NCI-H345 treated with DMSO at 0.1 percent for 48 hours (cell line): ENCODE data around the gene TMEM203.

Source experiments
- DNase-seq: peaks from one replicate; lab custom pipeline; 2025; ENCODE audit not compliant: unreplicated experiment; lab: John Stamatoyannopoulos, UW

TMEM203 gene

DNA sequence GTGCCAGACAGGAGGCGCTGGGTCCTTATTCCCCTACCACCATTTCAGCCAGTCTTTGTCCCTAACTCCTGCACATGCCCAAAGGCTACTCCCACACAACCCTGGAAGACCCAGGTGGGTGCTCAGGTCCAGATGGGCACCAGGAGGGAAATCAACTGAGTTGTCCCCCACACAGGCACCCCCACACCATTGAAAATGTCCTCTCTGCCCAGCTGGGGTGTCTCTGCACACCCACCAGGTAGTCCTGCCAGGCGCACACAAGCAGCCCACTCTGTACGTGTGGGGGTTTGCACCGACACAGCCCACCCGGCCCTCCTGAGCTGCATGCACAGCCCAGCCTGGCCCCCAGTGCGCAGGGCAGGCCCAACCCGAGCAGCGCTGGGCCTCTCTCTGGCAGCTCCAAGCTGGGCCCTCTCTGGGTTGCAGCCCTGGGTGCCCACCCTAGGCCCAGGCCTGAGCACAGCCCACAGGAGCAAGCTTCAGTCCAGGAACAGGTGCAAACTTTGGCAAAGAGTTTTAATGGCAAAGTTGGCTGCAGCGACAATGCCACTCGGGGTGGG, 14.4 kb upstream of the TMEM203 start:
- DNase-seq = no peak

- no peak for DNase-seq
Measured at GRCh38 chr9:137218754-137219271, 13.4 kb upstream of the TMEM203 start.

GRCh38 chr9:137218212-137218753, 12.8 kb upstream of the TMEM203 start:
- no peak for DNase-seq

GRCh38 chr9:137217276-137218211, 12.1 kb upstream of the TMEM203 start:
- no peak for DNase-seq

- no peak for DNase-seq
Measured at GRCh38 chr9:137216188-137216965, 10.9 kb upstream of the TMEM203 start.

DNA sequence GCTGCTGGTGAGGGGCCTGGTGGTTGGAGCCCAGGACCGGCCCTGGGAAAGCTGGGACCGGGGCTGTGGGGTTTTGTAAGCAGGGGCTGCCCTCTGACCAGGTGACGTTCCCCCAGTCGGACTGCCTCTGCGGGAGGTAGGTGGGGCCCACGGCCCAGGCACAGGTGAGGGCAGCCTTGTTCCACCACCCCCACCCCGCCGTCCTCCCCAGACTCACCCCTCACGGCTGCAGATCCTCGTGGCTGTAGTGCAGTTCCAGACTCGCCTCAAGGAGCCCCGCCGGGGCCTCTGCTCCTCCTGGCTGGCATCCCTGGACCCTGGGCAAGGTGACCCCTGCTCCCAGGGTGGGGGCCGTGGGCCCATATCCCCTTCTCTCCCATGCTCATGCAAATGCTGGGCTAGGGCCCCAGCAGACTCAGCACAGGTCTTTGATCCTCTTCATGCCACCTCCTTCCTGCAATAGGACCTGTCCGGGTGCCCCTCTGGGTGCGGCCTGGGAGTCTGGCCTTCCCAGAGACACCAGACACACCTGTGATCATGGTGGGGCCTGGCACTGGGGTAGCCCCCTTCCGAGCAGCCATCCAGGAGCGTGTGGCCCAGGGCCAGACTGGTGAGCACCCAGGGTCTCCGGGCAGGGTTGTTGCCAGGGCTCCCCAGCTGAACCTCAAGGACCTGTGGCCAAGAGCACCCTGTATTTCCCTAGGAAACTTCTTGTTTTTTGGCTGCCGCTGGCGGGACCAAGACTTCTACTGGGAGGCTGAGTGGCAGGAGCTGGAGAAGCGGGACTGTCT, 9.9 kb upstream of the TMEM203 start:
- no peak for DNase-seq

DNA sequence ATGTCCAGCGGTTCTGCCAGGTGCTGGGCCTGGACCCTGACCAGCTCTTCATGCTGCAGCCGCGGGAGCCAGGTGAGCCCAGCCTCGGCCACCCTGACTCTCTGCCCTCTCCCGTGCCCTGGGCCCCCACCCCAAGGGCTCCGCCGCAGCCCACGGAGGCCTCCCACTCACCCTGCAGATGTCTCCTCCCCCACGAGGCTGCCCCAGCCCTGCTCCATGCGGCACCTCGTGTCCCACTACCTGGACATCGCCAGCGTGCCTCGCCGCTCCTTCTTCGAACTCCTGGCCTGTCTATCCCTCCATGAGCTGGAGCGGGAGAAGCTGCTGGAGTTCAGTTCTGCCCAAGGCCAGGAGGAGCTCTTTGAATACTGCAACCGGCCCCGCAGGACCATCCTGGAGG, 9.2 kb upstream of the TMEM203 start:
- no peak for DNase-seq

DNA sequence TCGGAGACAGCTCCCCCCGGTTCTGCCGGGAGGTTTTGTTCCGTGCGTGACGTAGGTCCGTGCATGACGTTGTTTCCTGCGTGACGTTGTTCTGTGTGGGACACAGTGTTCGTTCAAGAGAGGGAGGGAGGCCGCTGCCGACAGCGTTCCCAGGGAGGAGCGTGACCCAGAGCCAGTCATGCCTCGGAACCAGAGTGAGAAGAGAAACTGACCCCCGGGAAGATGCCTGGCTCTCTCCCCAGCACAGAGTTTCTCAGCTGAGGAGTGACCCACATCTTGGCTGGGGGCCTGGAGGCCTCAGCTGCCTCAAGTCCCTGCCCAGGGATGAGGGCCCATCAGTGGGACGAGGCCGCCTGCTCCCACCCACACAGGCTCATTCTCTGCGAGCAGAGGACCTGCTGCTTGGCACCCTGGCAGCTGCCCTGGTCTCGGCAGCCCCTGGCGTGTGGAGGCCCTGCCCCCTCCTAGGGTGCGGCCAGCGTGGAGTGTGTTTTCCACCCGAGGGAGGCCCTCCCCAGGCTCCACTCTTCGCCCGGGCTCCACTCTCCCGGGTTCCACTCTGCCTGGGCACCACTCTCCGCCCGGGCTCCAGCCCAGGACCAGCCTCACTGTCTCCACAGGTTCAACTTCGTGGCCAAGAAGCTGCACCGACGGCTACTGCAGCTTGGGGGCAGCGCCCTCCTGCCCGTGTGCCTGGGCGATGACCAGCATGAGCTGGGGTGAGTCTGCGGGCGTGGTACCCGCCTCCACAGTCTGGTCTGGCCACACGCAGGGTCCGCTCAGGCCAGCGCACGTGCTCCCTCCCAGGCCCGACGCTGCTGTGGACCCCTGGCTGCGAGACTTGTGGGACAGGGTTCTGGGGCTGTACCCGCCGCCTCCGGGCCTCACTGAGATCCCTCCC, 8.0 kb upstream of the TMEM203 start:
- DNase-seq = no peak

DNA sequence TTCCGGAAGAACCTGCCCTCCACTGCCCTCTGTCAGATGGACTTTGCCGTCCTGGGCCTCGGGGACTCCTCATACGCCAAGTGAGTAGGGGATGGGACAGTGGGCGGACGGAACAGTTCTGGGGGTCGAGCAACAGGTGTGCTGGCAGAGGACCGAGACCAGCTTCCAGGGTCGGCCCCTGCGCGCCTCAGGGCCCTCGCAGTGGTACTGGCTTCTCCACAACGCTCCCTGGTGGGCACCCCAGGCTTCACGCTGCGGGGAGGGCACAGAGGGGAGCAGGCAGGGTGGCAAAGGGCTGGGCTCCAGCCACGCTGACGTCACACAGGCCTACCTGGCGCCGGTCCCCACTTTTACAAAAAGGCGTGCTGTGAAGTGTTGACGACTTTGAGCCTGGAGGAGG, 7.1 kb upstream of the TMEM203 start:
- no peak for DNase-seq

GRCh38 chr9:137211532-137211931, 6.1 kb upstream of the TMEM203 start:
- no peak for DNase-seq

DNA sequence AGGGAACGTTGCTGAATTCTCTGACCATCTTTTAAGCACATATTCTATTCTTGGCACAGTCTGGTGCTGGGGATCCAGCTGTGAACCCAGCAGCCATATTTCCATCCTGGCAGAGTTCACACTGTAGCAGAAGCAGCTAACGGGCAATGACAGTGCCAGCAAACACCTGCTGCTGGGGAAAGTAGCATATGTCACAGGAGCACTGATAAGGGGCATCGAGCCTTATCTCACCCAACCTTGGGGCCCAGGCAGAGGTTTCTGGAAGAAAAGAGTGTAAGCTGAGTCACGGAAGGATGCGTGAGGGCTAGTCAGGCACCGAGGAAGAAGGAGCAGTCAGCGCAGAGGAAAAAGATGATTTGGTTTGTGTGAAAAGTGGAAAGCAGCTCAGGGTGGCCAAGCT, 1.2 kb upstream of the TMEM203 start:
- DNase-seq = no peak

- DNase-seq = no peak
Measured at GRCh38 chr9:137204731-137205125, 720 bp downstream of the TMEM203 start.

DNA sequence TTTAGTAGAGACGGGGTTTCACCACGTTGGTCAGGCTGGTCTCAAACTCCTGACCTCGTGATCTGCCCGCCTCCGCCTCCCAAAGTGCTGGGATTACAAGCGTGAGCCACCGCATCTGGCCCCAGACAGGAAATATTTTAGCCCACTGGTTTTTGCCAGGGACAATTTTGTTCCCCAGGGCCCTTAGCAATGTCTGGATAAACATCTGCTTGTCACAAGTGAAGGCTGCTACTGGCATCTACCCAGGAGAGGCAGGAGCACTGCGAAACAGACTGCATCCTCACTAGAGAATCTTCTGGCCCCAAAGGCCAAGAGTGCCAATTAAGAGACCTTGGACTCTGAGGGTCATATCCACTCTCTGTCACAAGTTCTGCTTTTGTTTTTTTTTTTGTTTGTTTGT, 2.5 kb downstream of the TMEM203 start:
- DNase-seq = no peak

DNA sequence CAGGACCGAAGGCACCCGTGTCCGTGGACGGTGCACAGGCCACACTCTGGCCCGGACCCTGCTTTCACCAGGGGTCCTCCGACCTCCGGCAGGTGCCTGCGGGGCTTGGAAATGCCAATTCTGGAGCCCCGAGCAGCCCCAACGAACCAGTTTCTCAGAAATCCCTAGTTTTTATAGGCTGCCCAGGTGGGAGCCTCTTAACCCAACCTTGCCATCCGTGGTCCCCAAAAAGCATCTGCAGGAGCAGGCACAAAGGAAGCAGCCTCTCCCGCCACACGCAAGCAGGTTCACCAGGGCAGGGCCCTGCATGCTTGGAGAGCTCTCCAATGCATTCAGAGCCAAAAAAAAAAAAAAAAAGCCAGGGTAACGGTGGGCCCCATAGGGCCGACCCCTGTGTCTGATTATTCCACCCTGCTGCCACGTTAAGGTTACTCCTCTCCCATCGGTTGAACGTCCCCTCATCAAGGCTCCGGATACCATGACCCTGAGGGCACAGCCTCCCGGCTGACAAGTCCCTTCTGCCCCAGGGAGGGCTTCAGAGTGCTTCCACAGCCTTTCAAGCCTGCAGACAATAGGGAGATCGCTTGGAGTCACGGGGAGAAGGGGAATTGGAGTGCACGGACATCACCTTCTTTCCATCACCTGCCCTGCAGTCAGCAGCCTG, 4.1 kb downstream of the TMEM203 start:
- DNase-seq = no peak

- peak; percentile 98 for DNase-seq
Measured at GRCh38 chr9:137200311-137201204, 4.9 kb downstream of the TMEM203 start, which contains the start of gene TPRN. TPRN (minus strand) TSS chr9:137200741; CDS start chr9:137200711, 30 bp downstream.

DNA sequence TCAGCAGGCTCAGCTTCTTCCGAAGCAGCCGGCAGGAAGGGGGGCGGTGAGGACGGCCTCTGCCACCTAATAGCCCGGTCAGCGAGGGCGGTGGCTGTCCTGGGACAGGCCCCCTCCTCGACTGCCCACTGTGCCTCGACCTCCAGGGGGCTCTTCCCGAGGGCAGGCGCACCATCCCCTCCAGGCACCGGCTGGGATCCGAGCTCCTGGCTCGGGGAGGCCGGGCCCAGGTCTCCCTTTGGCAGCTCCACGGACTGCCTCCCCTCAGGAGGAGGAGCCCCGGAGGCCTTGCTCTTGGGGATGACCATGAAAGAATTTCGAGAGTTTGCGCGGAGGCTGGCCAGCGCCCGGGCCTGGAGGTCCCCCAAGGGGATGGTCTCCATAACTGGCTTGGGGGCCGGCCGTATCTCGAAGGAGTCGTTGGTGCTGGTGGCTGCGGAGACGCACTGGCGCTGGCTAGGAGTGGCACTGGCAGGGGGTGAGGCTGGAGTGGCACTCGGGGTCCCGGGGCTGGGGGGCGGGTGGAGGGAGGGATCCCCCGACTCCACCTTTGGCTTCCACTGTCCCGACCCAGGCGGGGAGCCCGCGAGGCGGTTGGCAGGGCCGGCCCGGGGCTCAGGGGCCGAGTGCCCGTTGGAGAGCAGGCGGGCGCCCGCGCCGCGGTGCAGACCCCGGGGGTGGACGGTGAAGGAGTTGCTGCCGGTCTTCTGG, 5.9 kb downstream of the TMEM203 start:
- no peak for DNase-seq

DNA sequence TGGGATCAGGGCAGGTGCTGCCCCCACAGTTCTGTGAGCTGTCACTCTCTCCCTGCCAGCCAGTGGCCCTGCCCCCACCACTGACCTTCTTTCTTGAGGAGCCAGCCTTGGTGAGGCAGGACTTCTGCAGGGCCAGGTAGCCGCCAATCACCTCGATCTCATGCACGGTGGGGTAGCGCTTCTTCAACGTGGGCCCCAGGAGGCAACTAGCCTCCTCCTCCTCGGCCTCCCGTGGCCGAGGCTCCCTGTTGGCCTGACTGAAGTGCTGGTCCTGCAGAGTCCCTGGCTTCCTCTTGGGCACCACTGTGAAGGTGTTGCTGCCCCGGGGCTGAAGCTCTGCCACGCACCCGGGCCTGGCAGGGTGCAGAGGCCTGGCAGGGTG, 6.6 kb downstream of the TMEM203 start:
- DNase-seq = no peak
